Activated CD4-positive, alpha-beta T cell treated with anti-CD3 and anti-CD28 coated beads for 1 hour (primary cell): ENCODE data around the gene FRYL.
"Not testable (repeated sequence)": the region's sequence is repeated elsewhere in the genome, so short reads cannot be mapped to it uniquely, and the experiment has no call there.

Source experiments
- DNase-seq: peaks from one replicate; pipeline ENCODE4 v3.0.0-alpha.2; 2020

FRYL gene

GRCh38 chr4:48693856-48694574, 86.1 kb downstream of the FRYL start:
- DNase-seq: no peak

DNA sequence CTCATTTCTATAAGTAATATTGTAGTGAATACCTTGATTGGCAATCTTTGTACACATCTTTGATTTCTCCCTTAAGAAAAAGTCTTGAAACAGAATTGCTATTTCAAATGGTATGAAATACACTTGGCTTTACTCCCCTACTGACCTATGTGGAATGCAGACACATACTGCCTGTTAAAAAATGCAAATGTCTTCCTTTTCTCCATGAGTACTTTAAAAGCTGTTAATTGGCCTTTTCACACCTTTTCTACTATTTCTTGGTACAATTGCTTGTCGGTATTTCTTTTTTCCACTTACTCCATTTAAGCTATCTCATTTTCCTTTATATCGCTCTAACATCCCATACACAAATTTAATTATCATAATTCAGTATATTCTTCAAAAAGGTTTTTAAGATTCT, 87.2 kb downstream of the FRYL start:
- no peak for DNase-seq

GRCh38 chr4:48692044-48692443, 88.0 kb downstream of the FRYL start:
- no peak for DNase-seq

GRCh38 chr4:48688953-48689352, 91.1 kb downstream of the FRYL start:
- no peak for DNase-seq

DNA sequence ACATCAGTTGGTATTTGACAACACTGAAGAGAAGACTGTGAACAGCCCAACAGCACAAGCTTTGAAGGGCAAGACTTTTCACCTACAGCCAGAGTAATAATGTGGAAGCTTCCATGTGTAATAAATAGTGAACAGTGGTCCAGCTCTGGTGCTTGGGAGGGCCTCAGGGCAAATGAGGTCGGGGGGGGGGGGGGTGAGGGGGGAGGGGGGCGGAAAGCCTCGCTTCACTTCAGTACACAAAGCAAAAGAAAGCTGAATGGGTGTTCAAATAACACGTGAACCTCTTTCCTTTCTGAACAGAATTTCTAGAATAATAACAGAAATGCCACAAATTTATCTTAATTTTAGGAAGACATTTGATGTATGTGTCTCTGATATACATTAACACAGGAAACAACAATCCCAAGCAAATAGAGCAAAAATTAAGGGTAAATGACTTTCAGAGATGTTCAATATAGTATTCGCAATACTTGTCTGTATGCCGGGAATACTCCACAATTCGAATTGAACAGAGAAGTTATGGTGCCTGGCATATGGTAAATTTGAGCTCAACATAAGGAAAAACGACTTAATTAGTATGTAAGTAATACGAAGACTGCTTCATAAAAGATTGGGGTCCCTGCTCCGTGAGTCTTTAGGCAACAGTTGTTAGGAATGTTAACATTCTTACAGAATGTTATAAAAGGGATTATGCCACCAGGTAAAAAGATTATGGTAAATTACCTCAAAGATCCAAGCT, 92.6 kb downstream of the FRYL start:
- no peak for DNase-seq

DNA sequence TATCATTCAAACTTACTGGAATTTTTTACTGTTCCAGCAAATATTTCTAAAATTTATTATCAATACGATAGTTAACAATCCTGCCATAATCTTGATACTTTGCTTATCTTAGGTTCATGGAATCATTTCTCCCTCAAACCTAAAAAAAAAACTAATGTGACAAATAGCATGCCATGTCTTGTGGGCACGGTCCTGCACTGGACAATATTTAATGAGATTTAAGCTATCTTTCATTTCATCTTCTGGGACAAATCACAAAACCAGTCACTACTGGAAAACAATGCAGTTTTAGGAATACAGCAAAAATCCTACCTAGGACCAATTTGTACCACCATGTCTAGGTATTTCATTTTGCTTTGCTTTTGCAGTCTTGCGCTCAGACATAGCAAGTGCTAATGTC, 93.7 kb downstream of the FRYL start:
- DNase-seq: no peak

DNA sequence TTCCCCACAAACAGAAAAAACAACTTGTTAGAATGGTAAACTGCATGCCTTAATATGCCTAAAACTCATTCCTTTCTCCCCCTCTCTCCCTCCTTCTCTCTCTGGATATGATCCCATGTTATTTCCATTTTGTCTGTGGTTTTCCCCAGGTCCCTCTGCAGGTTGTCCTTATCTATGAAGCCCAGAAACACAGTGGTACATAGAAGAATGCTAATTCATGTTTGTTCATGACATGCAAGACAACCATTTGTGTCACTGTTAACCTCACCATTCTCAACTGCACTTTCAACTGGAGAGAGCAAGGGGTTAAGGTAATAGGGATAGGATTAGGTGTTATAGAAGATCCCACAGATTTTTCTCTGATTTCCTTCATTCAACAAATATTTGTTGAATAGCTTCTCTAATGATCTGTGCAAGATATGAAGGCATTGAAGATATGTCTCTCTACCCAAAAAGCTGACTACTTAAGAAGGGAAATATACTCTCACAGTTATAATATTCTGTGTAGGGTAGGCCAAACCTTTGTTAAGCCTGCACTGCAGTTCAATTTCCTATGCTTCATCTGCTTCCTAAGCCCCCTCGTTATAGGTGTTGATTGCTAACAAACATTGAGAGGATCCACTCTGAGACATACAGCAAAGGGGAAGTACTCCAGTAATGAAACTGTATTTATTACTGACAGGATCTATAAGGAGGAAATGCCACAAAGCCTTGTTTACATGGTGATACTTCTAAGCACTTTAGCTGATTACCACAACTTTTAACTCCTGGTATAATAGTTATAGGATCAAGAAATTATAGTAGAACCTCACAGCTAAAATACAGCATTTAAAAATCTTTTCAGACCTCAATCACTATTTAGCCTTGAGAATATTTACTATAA, 96.1 kb downstream of the FRYL start:
- DNase-seq: no peak

DNA sequence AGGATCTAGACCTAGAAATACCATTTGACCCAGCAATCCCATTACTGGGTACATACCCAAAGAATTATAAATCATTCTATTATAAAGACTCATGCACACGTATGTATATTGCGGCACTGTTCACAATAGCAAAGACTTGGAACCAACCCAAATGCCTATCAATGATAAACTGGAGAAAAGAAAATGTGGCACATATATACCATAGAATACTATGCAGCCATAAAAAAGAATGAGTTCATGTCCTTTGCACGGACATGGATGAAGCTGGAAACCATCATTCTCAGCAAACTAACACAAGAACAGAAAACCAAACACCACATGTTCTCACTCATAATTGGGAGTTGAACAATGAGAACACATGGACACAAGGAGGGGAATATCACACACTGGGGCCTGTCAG, 97.2 kb downstream of the FRYL start:
- DNase-seq: not testable (repeated sequence)

DNA sequence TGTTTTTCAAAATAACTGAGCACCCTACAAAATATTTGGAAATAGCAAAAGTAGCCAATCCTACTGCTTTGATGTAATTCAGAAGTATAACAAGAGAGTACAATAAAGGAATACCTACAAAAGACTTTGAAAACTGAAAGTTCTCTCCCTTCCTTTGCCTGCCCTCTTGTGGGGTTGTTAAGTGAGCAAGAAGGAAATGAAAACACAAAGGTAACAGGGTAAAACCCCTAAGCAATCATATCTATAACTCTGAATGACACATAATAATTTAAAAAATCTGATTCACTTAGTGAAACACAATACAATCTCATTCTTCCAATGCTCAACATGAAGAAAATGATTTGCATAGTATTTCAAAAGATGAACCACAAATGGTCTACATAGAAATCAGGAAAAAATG, 98.2 kb downstream of the FRYL start:
- no peak for DNase-seq

DNA sequence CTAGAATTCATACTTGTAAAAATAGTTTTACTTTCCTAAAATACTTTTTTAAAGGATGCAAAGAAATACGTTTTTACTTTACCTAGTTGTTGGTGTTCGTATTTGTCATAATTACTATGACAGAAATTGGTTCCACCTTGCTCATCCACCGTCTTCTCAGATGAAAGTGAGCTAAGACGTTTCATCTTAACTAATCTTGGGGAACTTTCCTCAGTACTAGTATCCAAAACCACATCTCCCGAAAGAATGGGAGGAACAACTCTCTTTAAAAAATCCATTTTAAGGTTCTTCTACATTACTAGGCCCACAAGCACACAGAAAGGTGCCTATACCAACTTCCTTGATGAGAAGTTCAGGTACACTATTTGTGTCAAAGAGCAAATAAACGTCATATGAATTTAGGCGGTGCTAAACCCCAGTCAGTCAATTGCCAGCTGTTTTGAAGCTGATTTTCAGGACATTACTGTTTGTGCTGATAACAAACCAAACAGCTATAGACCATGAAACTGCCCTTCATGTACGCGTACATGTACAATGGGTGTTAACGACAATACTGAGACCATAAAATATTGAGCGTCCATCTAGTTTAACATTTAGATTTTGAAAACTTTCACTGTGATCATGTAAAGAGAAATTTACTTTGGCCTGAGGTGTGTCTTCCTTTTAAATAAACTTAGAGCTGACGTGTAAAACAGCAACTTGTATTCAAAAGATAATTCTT, 99.1 kb downstream of the FRYL start:
- no peak for DNase-seq

DNA sequence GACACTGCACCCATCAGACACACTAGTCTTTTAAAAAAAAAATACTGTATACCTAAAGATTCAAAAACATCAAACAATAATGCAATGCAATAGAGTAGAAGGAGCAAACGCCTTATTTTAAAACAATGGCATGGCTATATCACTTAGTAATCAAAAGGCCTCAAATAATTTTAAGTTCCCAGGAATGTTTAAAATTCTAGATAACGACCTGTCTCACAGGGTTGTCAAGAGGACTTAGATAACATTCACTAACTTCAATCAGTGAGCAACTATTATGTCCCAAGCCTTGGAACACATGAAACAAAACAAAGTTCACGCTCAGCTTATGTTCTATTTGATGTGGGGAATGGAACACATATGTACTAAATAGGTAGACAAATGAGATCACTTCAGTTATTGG, 106.5 kb downstream of the FRYL start:
- no peak for DNase-seq

DNA sequence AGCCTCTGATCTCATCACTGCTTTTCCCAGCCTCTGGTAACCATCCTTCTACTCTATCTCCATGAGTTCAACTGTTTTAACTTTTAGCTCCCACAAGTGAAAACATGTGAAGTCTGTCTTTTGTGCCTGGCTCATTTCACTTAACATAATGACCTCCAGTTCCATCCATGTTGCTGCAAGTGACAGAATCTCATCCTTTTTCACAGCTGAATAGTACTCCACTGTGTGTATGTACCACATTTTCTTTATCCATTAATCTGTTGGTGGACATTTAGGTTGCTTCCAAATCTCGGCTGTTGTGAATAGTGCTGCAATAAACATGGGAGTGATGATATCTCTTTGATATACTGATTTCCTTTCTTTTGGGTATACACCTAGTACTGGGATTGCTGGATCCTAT, 109.5 kb downstream of the FRYL start:
- DNase-seq: no peak

DNA sequence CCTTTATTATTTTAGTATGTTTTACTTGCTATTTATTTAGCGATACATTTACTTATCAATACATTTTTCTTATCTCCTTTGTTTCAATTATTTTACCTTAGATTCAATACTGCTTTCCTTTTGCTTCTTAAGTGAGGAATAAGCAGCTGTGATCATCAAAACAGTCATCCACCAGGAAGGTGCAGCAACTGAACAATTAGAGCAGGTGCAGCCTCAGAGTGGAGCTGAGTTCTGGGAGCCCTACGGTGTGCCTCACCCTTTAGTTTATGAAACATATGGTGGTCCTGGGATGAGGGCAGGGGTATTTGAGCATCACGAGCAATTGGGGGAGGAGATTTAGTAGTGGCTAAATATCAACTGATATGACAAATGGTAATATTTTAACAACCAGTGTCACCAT, 111.0 kb downstream of the FRYL start:
- DNase-seq: no peak

GRCh38 chr4:48668254-48669017, 111.6 kb downstream of the FRYL start:
- DNase-seq: no peak

DNA sequence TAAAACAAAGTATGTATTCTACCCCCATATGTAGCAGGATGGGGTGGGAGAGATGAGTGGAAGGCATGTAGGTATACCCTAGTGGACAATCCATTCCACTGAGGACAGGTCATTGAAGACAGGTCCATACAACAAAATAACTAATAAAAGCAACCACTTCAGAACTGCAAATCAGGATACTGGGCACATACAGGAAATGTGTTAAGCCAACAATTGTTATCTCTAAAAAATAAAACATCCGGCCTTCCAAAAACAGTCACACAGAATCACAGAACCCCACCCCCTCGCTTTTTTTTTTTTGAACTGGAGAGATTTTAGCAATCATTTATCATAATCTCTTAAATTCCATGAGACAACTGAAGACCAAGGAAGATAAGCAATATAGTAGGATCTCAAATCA, 112.9 kb downstream of the FRYL start:
- no peak for DNase-seq

- no peak for DNase-seq
Observed at GRCh38 chr4:48665555-48666186, 114.4 kb downstream of the FRYL start.

GRCh38 chr4:48664938-48665337, 115.1 kb downstream of the FRYL start:
- no peak for DNase-seq

GRCh38 chr4:48661391-48661790, 118.7 kb downstream of the FRYL start:
- no peak for DNase-seq

- DNase-seq: no peak
Observed at GRCh38 chr4:48660347-48660746, 119.7 kb downstream of the FRYL start.

DNA sequence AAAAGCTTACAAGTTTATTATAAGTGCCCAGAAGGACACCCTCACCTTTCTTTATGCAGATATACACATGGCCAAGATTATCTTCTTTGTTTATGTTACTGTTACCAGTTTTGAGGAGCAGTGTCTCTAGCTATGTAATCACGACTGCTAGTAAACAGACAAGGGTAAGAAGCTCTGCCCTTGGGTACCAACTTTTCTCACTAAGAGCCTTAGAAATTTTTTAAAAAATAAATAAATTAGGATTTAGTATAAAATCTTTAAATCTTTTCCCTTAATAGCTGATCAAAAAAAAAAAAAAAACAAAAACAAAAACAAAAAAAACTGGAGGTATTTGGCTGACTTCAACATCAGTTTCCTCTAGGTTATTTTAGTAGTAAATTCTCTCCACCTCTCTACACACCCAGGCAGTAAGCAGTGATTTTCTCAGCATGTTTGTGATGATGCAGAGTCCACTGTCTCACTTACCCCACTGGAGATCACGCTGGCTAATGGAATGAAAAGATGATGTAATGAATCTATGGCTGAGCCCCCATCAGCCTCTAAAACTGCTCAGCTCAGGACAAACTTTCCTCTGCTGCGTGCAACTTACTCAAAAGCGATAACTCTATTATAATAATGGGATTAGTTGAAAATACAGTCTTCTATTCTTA, 125.9 kb downstream of the FRYL start:
- no peak for DNase-seq
